HFFc6 (cell line): ENCODE measurements around the gene TMEM150C. TPM values are rescaled to one million over a fixed set of nuclear protein-coding genes. Genes with fewer than 3 reads are reported as not detected.

Source experiments
- DNase-seq: peaks from one replicate; pipeline ENCODE4 v3.0.0-alpha.2; 2018
- H3K27ac Mint-ChIP-seq: 2 replicates; pipeline ENCODE4 v1.8.0; 2020; ENCODE audit warnings: mild to moderate bottlenecking, mixed read lengths
- H3K27me3 Mint-ChIP-seq: 2 replicates; pipeline ENCODE4 v1.8.0; 2021; ENCODE audit warnings: mild to moderate bottlenecking, moderate library complexity, mixed read lengths; ENCODE audit not compliant: insufficient read depth
- H3K36me3 Mint-ChIP-seq: 2 replicates; pipeline ENCODE4 v1.8.0; 2021; ENCODE audit warnings: low read depth, mixed read lengths
- H3K4me1 Mint-ChIP-seq: 2 replicates; pipeline ENCODE4 v1.8.0; 2020; ENCODE audit warnings: low read depth, mixed read lengths
- H3K4me3 Mint-ChIP-seq: 2 replicates; pipeline ENCODE4 v1.8.0; 2020; ENCODE audit warnings: mild to moderate bottlenecking, moderate library complexity, mixed read lengths
- H3K9me3 Mint-ChIP-seq: 2 replicates; pipeline ENCODE4 v1.8.0; 2020; ENCODE audit warnings: mild to moderate bottlenecking, mixed read lengths
- CTCF ChIP-seq: fragments of 200-600 bp; sonication (generic); IDR thresholded peaks from 2 replicates; pipeline ENCODE4 v1.5.0; 2021; ENCODE audit warnings: antibody characterized with exemption, mild to moderate bottlenecking
- total RNA-seq, 6 experiments: library from RNA; stranded (reverse); fragmentation: NEBNext Ultra II Directional; extraction: Animal tissue kit (Norgen Biotek cat#: 25700); gene quantifications; 2 replicates in 1 of 6; 3 replicates in 5 of 6; pipeline ENCODE4 v1.2.3, GENCODE V29; 2021

TMEM150C gene
- total RNA-seq, 6 experiments from 2014 or later = not detected

GRCh38 chr4:82496349-82496748 lies 65.4 kb downstream of the TMEM150C start:
- H3K36me3 Mint-ChIP-seq = no peaks in the 10 kb centered on the region
- peaks cover 39% of the 10 kb centered on the region for H3K4me1 Mint-ChIP-seq
- no peak overlapping the region for H3K27ac Mint-ChIP-seq
- peaks cover 7% of the 10 kb centered on the region; the same call in 1 of the 2 replicates for H3K27me3 Mint-ChIP-seq
- H3K9me3 Mint-ChIP-seq = no peaks in the 10 kb centered on the region
- TF ChIP-seq CTCF = no peak
- H3K4me3 Mint-ChIP-seq = no peak overlapping the region
- no peak for DNase-seq

GRCh38 chr4:82495666-82496065 lies 66.1 kb downstream of the TMEM150C start:
- TF ChIP-seq CTCF = no peak
- H3K9me3 Mint-ChIP-seq = no peaks in the 10 kb centered on the region
- peaks cover 7% of the 10 kb centered on the region; the same call in 1 of the 2 replicates for H3K27me3 Mint-ChIP-seq

GRCh38 chr4:82493721-82494425 lies 67.9 kb downstream of the TMEM150C start:
- H3K27ac Mint-ChIP-seq = peak overlapping the region; percentile 66
- no peaks in the 10 kb centered on the region for H3K9me3 Mint-ChIP-seq
- no peak for TF ChIP-seq CTCF
- DNase-seq = peak; percentile 83
- peaks cover 10% of the 10 kb centered on the region for H3K27me3 Mint-ChIP-seq
- peaks cover 19% of the 10 kb centered on the region for H3K4me1 Mint-ChIP-seq
- no peaks in the 10 kb centered on the region for H3K36me3 Mint-ChIP-seq
- H3K4me3 Mint-ChIP-seq = 0 out of 2 replicates have a peak overlapping the region, but pooled peaks have one; percentile 12

More at GRCh38 chr4:82495666-82496065, 66.1 kb downstream of the TMEM150C start:
- H3K27ac Mint-ChIP-seq = no peak overlapping the region
- H3K4me3 Mint-ChIP-seq = no peak overlapping the region
- DNase-seq = no peak
- no peaks in the 10 kb centered on the region for H3K36me3 Mint-ChIP-seq
- peaks cover 32% of the 10 kb centered on the region for H3K4me1 Mint-ChIP-seq

GRCh38 chr4:82491251-82491960 lies 70.4 kb downstream of the TMEM150C start:
- Mint-ChIP-seq H3K27me3 (peaks cover 10% of the 10 kb centered on the region), H3K27ac (no peak overlapping the region), H3K36me3 (no peaks in the 10 kb centered on the region), H3K4me3 (no peak overlapping the region), H3K9me3 (no peaks in the 10 kb centered on the region), H3K4me1 (peaks cover 19% of the 10 kb centered on the region)
- DNase-seq = no peak
- TF ChIP-seq CTCF = no peak

- no peak for TF ChIP-seq CTCF
- no peaks in the 10 kb centered on the region for H3K9me3 Mint-ChIP-seq
- peaks cover 19% of the 10 kb centered on the region for H3K4me1 Mint-ChIP-seq
- H3K36me3 Mint-ChIP-seq = no peaks in the 10 kb centered on the region
- peaks cover 3% of the 10 kb centered on the region for H3K27me3 Mint-ChIP-seq
- no peak overlapping the region for H3K4me3 Mint-ChIP-seq
- no peak overlapping the region for H3K27ac Mint-ChIP-seq
- no peak for DNase-seq
Observed at GRCh38 chr4:82489987-82490386, 71.8 kb downstream of the TMEM150C start.
